Activated CD4-positive, alpha-beta T cell treated with anti-CD3 and anti-CD28 coated beads for 36 hours (primary cell): ENCODE data around the gene SLC11A1. TPM values are rescaled to one million over a fixed set of nuclear protein-coding genes. Genes with fewer than 3 reads are reported as not detected.

Source experiments
- ATAC-seq: fragments of 200-7000 bp; cut with Tn5 transposase; one replicate; pipeline ENCODE4 v1.10.0; 2021; ENCODE audit warnings: mild to moderate bottlenecking, moderate library complexity
- CTCF ChIA-PET: fragments of 350-600 bp; sonication (Branson Sonifier 250); formaldehyde crosslinking; loops from one replicate; lab custom pipeline; 2021; ENCODE audit warnings: antibody characterized with exemption; lab: Charles Lee
- POLR2A ChIA-PET: fragments of 350-600 bp; sonication (Branson Sonifier 250); formaldehyde crosslinking; loops from one replicate; lab custom pipeline; 2021; ENCODE audit warnings: antibody characterized with exemption, inconsistent platforms; lab: Charles Lee
- DNase-seq: peaks from one replicate; pipeline ENCODE4 v3.0.0-alpha.2; 2020
- H3K27ac Mint-ChIP-seq: one replicate; pipeline ENCODE4 v1.8.0; 2021; ENCODE audit warnings: mixed read lengths
- H3K27me3 Mint-ChIP-seq: one replicate; pipeline ENCODE4 v1.8.0; 2021; ENCODE audit warnings: mixed read lengths
- H3K36me3 Mint-ChIP-seq: one replicate; pipeline ENCODE4 v1.8.0; 2021; ENCODE audit warnings: low read depth, mixed read lengths
- H3K4me1 Mint-ChIP-seq: one replicate; pipeline ENCODE4 v1.8.0; 2021; ENCODE audit warnings: mixed read lengths
- H3K4me3 Mint-ChIP-seq: one replicate; pipeline ENCODE4 v1.8.0; 2021; ENCODE audit warnings: mild to moderate bottlenecking, moderate library complexity, mixed read lengths
- H3K9me3 Mint-ChIP-seq: one replicate; pipeline ENCODE4 v1.8.0; 2021; ENCODE audit warnings: low read depth, mixed read lengths
- intact Hi-C, 2 experiments: fragments of 100-400 bp; cut with DNase I in 1 of 2; cut with micrococcal nuclease in 1 of 2; formaldehyde crosslinking; loops; one replicate each; pipeline versions ENCODE4 v1.14.2 to v1.15.1; 2022 to 2024; cut with DNase I, micrococcal nuclease
- total RNA-seq, 2 experiments: library from RNA; stranded (reverse); gene quantifications; one replicate each; pipeline ENCODE4 v1.2.3, GENCODE V29; 2021

SLC11A1 gene
- total RNA-seq, 2 experiments from 2014 or later: 0.05 to 0.09 TPM

- ChIA-PET CTCF (interaction anchor here (0.7 to 4.2 kb wide), 4 partner anchors 11 to 287 kb away, joined by 3 to 20 read pairs (median 8); no protein-coding TSS in a partner anchor), POLR2A (no interaction called here)
- no peak overlapping the region for H3K27ac Mint-ChIP-seq
- H3K4me3 Mint-ChIP-seq: no peak overlapping the region
- H3K9me3 Mint-ChIP-seq: no peaks in the 10 kb centered on the region
- no peak for DNase-seq
- no peaks in the 10 kb centered on the region for H3K36me3 Mint-ChIP-seq
- intact Hi-C loops: loop anchor here (5.0 kb wide), 3 partner anchors 38 to 992 kb away; partner anchors contain the start of genes CATIP (in 1 of the 2), DNPEP (in 1 of the 2) and TMBIM1 (in 1 of the 2)
- ATAC-seq: no peak
- H3K27me3 Mint-ChIP-seq: peaks cover 6% of the 10 kb centered on the region
- H3K4me1 Mint-ChIP-seq: peaks cover 29% of the 10 kb centered on the region
Measured at GRCh38 chr2:218395090-218395444, 13.0 kb downstream of the SLC11A1 start.

- POLR2A ChIA-PET: no interaction called here
- DNase-seq: no peak
- H3K36me3 Mint-ChIP-seq: peaks cover 2% of the 10 kb centered on the region
- peak overlapping the region; percentile 83 for H3K27ac Mint-ChIP-seq
- no peaks in the 10 kb centered on the region for H3K9me3 Mint-ChIP-seq
- ATAC-seq: no peak
- H3K4me1 Mint-ChIP-seq: peaks cover 29% of the 10 kb centered on the region
- H3K4me3 Mint-ChIP-seq: peak overlapping the region; percentile 85
- H3K27me3 Mint-ChIP-seq: peaks cover 6% of the 10 kb centered on the region
- CTCF ChIA-PET: interaction anchor here (0.7 to 4.2 kb wide), 4 partner anchors 11 to 286 kb away, joined by 3 to 20 read pairs (median 8); no protein-coding TSS in a partner anchor
- intact Hi-C loops: loop anchor here (5.0 kb wide), 3 partner anchors 38 to 992 kb away; partner anchors contain the start of genes CATIP (in 1 of the 2), DNPEP (in 1 of the 2) and TMBIM1 (in 1 of the 2)
Measured at GRCh38 chr2:218395456-218395825, 13.4 kb downstream of the SLC11A1 start.

- ChIA-PET POLR2A (no interaction called here), CTCF (interaction anchor here (0.6 to 4.2 kb wide), 7 partner anchors 25 to 286 kb away, joined by 3 to 20 read pairs (median 3); no protein-coding TSS in a partner anchor)
- Mint-ChIP-seq H3K4me1 (peaks cover 29% of the 10 kb centered on the region), H3K4me3 (peak overlapping the region; percentile 85), H3K36me3 (peaks cover 2% of the 10 kb centered on the region), H3K27me3 (peaks cover 6% of the 10 kb centered on the region), H3K9me3 (no peaks in the 10 kb centered on the region), H3K27ac (peak overlapping the region; percentile 92)
- ATAC-seq (peak; percentile 68), DNase-seq (peak; percentile 97)
- intact Hi-C loops: loop anchor here (1.0 to 5.0 kb wide), 17 partner anchors 10 to 991 kb away; partner anchors contain the start of genes AAMP (in 2 of the 2), ARPC2 (in 2 of the 2), PNKD (in 2 of the 2) and TMBIM1 (in 2 of the 2)
Measured at GRCh38 chr2:218395826-218396687, 14.0 kb downstream of the SLC11A1 start.

GRCh38 chr2:218396688-218397462, 14.8 kb downstream of the SLC11A1 start:
- peak overlapping the region; percentile 85 for H3K4me3 Mint-ChIP-seq
- peaks cover 6% of the 10 kb centered on the region for H3K27me3 Mint-ChIP-seq
- POLR2A ChIA-PET: interaction anchor here (0.7 kb wide), 1 partner anchor 127 kb away, joined by 4 read pairs; the partner anchor contains the start of genes AAMP and PNKD
- H3K27ac Mint-ChIP-seq: peak overlapping the region; percentile 92
- no peaks in the 10 kb centered on the region for H3K9me3 Mint-ChIP-seq
- DNase-seq (peak; percentile 78), ATAC-seq (no peak)
- H3K36me3 Mint-ChIP-seq: peaks cover 4% of the 10 kb centered on the region
- H3K4me1 Mint-ChIP-seq: peaks cover 34% of the 10 kb centered on the region
- intact Hi-C loops: loop anchor here (1.0 to 5.0 kb wide), 17 partner anchors 9 to 990 kb away; partner anchors contain the start of genes AAMP (in 2 of the 2), ARPC2 (in 2 of the 2), PNKD (in 2 of the 2) and TMBIM1 (in 2 of the 2)
- CTCF ChIA-PET: interaction anchor here (0.6 to 4.2 kb wide), 8 partner anchors 26 to 171 kb away, joined by 3 to 20 read pairs (median 3); partner anchors contain the start of genes AAMP and PNKD

- Mint-ChIP-seq H3K27me3 (peaks cover 6% of the 10 kb centered on the region), H3K36me3 (peaks cover 5% of the 10 kb centered on the region), H3K9me3 (no peaks in the 10 kb centered on the region), H3K27ac (peak overlapping the region; percentile 92), H3K4me3 (peak overlapping the region; percentile 85), H3K4me1 (peaks cover 34% of the 10 kb centered on the region)
- no peak for ATAC-seq
- ChIA-PET POLR2A (interaction anchor here (0.7 kb wide), 1 partner anchor 127 kb away, joined by 4 read pairs; the partner anchor contains the start of genes AAMP and PNKD), CTCF (interaction anchor here (0.9 to 4.2 kb wide), 3 partner anchors 95 to 127 kb away, joined by 3 to 20 read pairs (median 6); partner anchors contain the start of genes AAMP and PNKD)
- intact Hi-C loops: loop anchor here (2.0 to 5.0 kb wide), 4 partner anchors 40 to 990 kb away; partner anchors contain the start of genes ARPC2 (in 1 of the 2), CATIP (in 1 of the 2), DNPEP (in 1 of the 2) and TMBIM1 (in 1 of the 2)
- DNase-seq: no peak
Measured at GRCh38 chr2:218397463-218397819, 15.4 kb downstream of the SLC11A1 start.

GRCh38 chr2:218397820-218398436, 15.9 kb downstream of the SLC11A1 start:
- Mint-ChIP-seq H3K27ac (peak overlapping the region; percentile 92), H3K4me3 (peak overlapping the region; percentile 85), H3K27me3 (peaks cover 6% of the 10 kb centered on the region), H3K36me3 (peaks cover 7% of the 10 kb centered on the region), H3K4me1 (peaks cover 34% of the 10 kb centered on the region), H3K9me3 (no peaks in the 10 kb centered on the region)
- ChIA-PET CTCF (no interaction called here), POLR2A (no interaction called here)
- peak; percentile 13 for ATAC-seq
- peak; percentile 68 for DNase-seq
- intact Hi-C loops: loop anchor here (2.0 to 5.0 kb wide), 6 partner anchors 41 to 1985 kb away; partner anchors contain the start of genes ARPC2 (in 1 of the 2), CATIP (in 1 of the 2), DNPEP (in 1 of the 2) and SMARCAL1 (in 1 of the 2)

- peak overlapping the region; percentile 92 for H3K27ac Mint-ChIP-seq
- peaks cover 36% of the 10 kb centered on the region for H3K4me1 Mint-ChIP-seq
- no peaks in the 10 kb centered on the region for H3K9me3 Mint-ChIP-seq
- CTCF ChIA-PET: no interaction called here
- peaks cover 7% of the 10 kb centered on the region for H3K36me3 Mint-ChIP-seq
- POLR2A ChIA-PET: no interaction called here
- intact Hi-C loops: loop anchor here (2.0 to 5.0 kb wide), 5 partner anchors 41 to 1986 kb away; partner anchors contain the start of genes CATIP (in 1 of the 2), DNPEP (in 1 of the 2), SMARCAL1 (in 1 of the 2) and TMBIM1 (in 1 of the 2)
- peak overlapping the region; percentile 85 for H3K4me3 Mint-ChIP-seq
- peak; percentile 28 for ATAC-seq
- H3K27me3 Mint-ChIP-seq: peaks cover 6% of the 10 kb centered on the region
- peak; percentile 87 for DNase-seq
Measured at GRCh38 chr2:218398437-218399390, 16.6 kb downstream of the SLC11A1 start.

- intact Hi-C loops: loop anchor here (2.0 to 10.0 kb wide), 6 partner anchors 42 to 1987 kb away; partner anchors contain the start of genes CATIP (in 1 of the 2), CHPF (in 1 of the 2), DNPEP (in 1 of the 2) and SMARCAL1 (in 1 of the 2)
- H3K36me3 Mint-ChIP-seq: peaks cover 15% of the 10 kb centered on the region
- CTCF ChIA-PET: interaction anchor here (1.2 kb wide), 1 partner anchor 10 kb away, joined by 3 read pairs; no protein-coding TSS in a partner anchor
Measured at GRCh38 chr2:218399391-218400166, 17.5 kb downstream of the SLC11A1 start, which contains the start of gene CTDSP1. TSS of gene CTDSP1 (plus strand) at chr2:218399868. CDS start at chr2:218400091, 223 bp downstream.

More at GRCh38 chr2:218399391-218400166, 17.5 kb downstream of the SLC11A1 start, which contains the start of gene CTDSP1:
- Mint-ChIP-seq H3K4me1 (peaks cover 36% of the 10 kb centered on the region), H3K27ac (peak within 1 kb of the TSS; percentile 86), H3K9me3 (no peaks in the 10 kb centered on the region), H3K27me3 (peaks cover 6% of the 10 kb centered on the region), H3K4me3 (peak within 1 kb of the TSS; percentile 85)
- DNase-seq: peak; percentile 95
- ATAC-seq: peak; percentile 46
- POLR2A ChIA-PET: interaction anchor here (1.1 kb wide), 1 partner anchor 113 kb away, joined by 5 read pairs; no protein-coding TSS in a partner anchor
